ENCODE data around the gene AP5Z1. TPM values are rescaled to one million over a fixed set of nuclear protein-coding genes. Genes with fewer than 3 reads are reported as not detected.

AP5Z1 gene
- total and polyA plus RNA-seq, 2 of the 4 experiments (the other 2 are of a cell fraction) = 9.7 to 38.7 TPM

GRCh38 chr7:4791738-4792536 is 16.5 kb downstream of the AP5Z1 start:
- Histone ChIP-seq H3K23ac (ENCODE audit: low read depth, low read length) (no peak overlapping the region), H3K27ac (ENCODE audit: insufficient read depth, low read length) (no peak overlapping the region), H4K91ac (ENCODE audit: insufficient read depth, low read depth, low read length) (no peak overlapping the region), H3K27me3 (ENCODE audit: control insufficient read depth, insufficient read depth, low read length) (no peaks in the 10 kb centered on the region), H2AFZ (replicated peaks; ENCODE audit: low read length, poor library complexity) (no peak overlapping the region), H2BK5ac (ENCODE audit: low read depth, low read length, poor library complexity, severe bottlenecking) (no peak overlapping the region), H4K5ac (ENCODE audit: low read depth, low read length) (no peak overlapping the region), H3K4me1 (ENCODE audit: control insufficient read depth, insufficient read depth, low read length) (no peaks in the 10 kb centered on the region), H2AK5ac (ENCODE audit: low read depth, low read length) (no peak overlapping the region), H4K8ac (ENCODE audit: low read depth in 2 of 2, low read length in 2 of 2) (no peak overlapping the region), H3K4me3 (ENCODE audit: insufficient read depth, low read depth, low read length) (no peak overlapping the region), H2BK120ac (ENCODE audit: low read depth, low read length) (no peak overlapping the region), H2BK15ac (ENCODE audit: low read depth, low read length) (no peak overlapping the region), H3K56ac (ENCODE audit: extremely low read depth, insufficient read depth, low read length) (no peak overlapping the region), H2AK9ac (replicated peaks; ENCODE audit: low read depth, low read length, poor library complexity) (no peak overlapping the region), H3K18ac (ENCODE audit: low read depth, low read length) (no peak overlapping the region), H4K20me1 (ENCODE audit: insufficient read depth, low read length) (no peaks in the 10 kb centered on the region), H2BK20ac (ENCODE audit: low read depth, low read length) (no peak overlapping the region), H3K14ac (replicated peaks; ENCODE audit: low read depth, low read length) (no peak overlapping the region), H3K9me3 (ENCODE audit: control insufficient read depth, insufficient read depth, low read length) (no peaks in the 10 kb centered on the region), H3K4me2 (ENCODE audit: low read depth, low read length) (no peak overlapping the region), H3K79me1 (ENCODE audit: low read depth in 1 of 2, low read length in 2 of 2) (no peaks in the 10 kb centered on the region), H3K9me1 (ENCODE audit: insufficient read depth, low read length) (0 out of 2 replicates have a peak, but pooled peaks cover 3% of the 10 kb centered on the region), H3K4ac (ENCODE audit: low read depth, low read length) (no peak overlapping the region), H3K36me3 (ENCODE audit: control insufficient read depth, insufficient read depth, low read length) (peaks cover 49% of the 10 kb centered on the region), H3K9ac (ENCODE audit: low read depth, low read length) (no peak overlapping the region)
- ChIA-PET CTCF (interaction anchor here (0.6 to 0.9 kb wide), 2 partner anchors 16 to 88 kb away, joined by 3 read pairs; partner anchors contain the start of gene AP5Z1), POLR2A (ENCODE audit: unreplicated experiment) (no interaction called here)
- in situ Hi-C loops (cut with MboI; ENCODE audit: low sequenced_read_pairs) = no loop called here
- ATAC-seq (ENCODE audit: low read depth) (peak; percentile 67), DNase-seq (peak; percentile 15)
- intact Hi-C loops (cut with micrococcal nuclease) = no loop called here
- dilution Hi-C loops (cut with HindIII; ENCODE audit: low sequenced_read_pairs, unreplicated experiment) = no loop called here
- whole genome bisulfite sequencing, 2 experiments (ENCODE audit: extremely low coverage in 2 of 2, insufficient read length in 1 of 2) = 93% methylated on average over 15 of the region's 50 CpGs; no CpG with 5 or more reads in 1 of the 2 experiments
- BruUV-seq (replicated peaks) = no TSS peak
- TF ChIP-seq MXI1 (IDR thresholded peaks at IDR 0.05; ENCODE audit: borderline replicate concordance, low read depth, low read length) (no peak), SMC3 (IDR thresholded peaks at IDR 0.05; ENCODE audit: low read depth, low read length) (peak; percentile 23; the same call in 1 of the 2 replicates), RCOR1 (IDR thresholded peaks at IDR 0.05; ENCODE audit: insufficient replicate concordance, low read length) (no peak), CEBPB (IDR thresholded peaks at IDR 0.05; ENCODE audit: low read depth, low read length) (no peak), CHD1 (IDR thresholded peaks at IDR 0.05; ENCODE audit: low read depth, low read length) (no peak), RAD21 (IDR thresholded peaks at IDR 0.05; ENCODE audit: low read length) (no peak), POLR2A (IDR thresholded peaks at IDR 0.05; ENCODE audit: low read depth, low read length) (no peak), MAZ (IDR thresholded peaks at IDR 0.05; ENCODE audit: borderline replicate concordance, low read depth, low read length) (peak; percentile 62), BHLHE40 (IDR thresholded peaks at IDR 0.05; ENCODE audit: low read depth, low read length) (no peak), FOS (IDR thresholded peaks at IDR 0.05; ENCODE audit: low read depth, low read length) (no peak), RFX5 (IDR thresholded peaks at IDR 0.05; ENCODE audit: low read depth, low read length) (no peak), MAFK (IDR thresholded peaks at IDR 0.05; ENCODE audit: low read depth, low read length) (no peak)
- TF ChIP-seq, protein P1, sequence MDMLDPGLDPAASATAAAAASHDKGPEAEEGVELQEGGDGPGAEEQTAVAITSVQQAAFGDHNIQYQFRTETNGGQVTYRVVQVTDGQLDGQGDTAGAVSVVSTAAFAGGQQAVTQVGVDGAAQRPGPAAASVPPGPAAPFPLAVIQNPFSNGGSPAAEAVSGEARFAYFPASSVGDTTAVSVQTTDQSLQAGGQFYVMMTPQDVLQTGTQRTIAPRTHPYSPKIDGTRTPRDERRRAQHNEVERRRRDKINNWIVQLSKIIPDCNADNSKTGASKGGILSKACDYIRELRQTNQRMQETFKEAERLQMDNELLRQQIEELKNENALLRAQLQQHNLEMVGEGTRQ (IDR thresholded peaks at IDR 0.05; ENCODE audit: low read depth, low read length) = no peak
- TF ChIP-seq, protein P2, sequence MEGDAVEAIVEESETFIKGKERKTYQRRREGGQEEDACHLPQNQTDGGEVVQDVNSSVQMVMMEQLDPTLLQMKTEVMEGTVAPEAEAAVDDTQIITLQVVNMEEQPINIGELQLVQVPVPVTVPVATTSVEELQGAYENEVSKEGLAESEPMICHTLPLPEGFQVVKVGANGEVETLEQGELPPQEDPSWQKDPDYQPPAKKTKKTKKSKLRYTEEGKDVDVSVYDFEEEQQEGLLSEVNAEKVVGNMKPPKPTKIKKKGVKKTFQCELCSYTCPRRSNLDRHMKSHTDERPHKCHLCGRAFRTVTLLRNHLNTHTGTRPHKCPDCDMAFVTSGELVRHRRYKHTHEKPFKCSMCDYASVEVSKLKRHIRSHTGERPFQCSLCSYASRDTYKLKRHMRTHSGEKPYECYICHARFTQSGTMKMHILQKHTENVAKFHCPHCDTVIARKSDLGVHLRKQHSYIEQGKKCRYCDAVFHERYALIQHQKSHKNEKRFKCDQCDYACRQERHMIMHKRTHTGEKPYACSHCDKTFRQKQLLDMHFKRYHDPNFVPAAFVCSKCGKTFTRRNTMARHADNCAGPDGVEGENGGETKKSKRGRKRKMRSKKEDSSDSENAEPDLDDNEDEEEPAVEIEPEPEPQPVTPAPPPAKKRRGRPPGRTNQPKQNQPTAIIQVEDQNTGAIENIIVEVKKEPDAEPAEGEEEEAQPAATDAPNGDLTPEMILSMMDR (conservative IDR thresholded peaks at IDR 0.05; ENCODE audit: low read depth, low read length) = peak; percentile 48
- TF ChIP-seq, protein P3, sequence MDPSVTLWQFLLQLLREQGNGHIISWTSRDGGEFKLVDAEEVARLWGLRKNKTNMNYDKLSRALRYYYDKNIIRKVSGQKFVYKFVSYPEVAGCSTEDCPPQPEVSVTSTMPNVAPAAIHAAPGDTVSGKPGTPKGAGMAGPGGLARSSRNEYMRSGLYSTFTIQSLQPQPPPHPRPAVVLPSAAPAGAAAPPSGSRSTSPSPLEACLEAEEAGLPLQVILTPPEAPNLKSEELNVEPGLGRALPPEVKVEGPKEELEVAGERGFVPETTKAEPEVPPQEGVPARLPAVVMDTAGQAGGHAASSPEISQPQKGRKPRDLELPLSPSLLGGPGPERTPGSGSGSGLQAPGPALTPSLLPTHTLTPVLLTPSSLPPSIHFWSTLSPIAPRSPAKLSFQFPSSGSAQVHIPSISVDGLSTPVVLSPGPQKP (IDR thresholded peaks at IDR 0.05; ENCODE audit: borderline replicate concordance, low read depth, low read length) = no peak
